GM21360 (cell line): ENCODE results near the gene KANSL1.
"Not testable (repeated sequence)": the region's sequence is repeated elsewhere in the genome, so short reads cannot be mapped to it uniquely, and the experiment has no call there.

Experiments used
- ATAC-seq: cut with Tn5 transposase; IDR thresholded peaks from one replicate; pipeline ENCODE4 v1.9.1; 2021; ENCODE audit warnings: mild to moderate bottlenecking, moderate library complexity; ENCODE audit not compliant: unreplicated experiment

KANSL1 gene

GRCh38 chr17:46193151-46193625, at the start of gene KANSL1:
Gene KANSL1, minus strand, starts transcription at chr17:46193429. Its CDS starts 21,286 bp downstream, at chr17:46172143.
- peak; percentile 58 for ATAC-seq

- ATAC-seq: not testable (repeated sequence)
Observed at GRCh38 chr17:46231359-46231758, 38.1 kb upstream of the KANSL1 start.

- ATAC-seq: peak; percentile 96
Observed at GRCh38 chr17:46225274-46225794, 32.1 kb upstream of the KANSL1 start.

- peak; percentile 41 for ATAC-seq
Observed at GRCh38 chr17:46224864-46225263, 31.6 kb upstream of the KANSL1 start.

GRCh38 chr17:46223041-46223440, 29.8 kb upstream of the KANSL1 start:
- ATAC-seq: not testable (repeated sequence)

GRCh38 chr17:46216682-46217081, 23.5 kb upstream of the KANSL1 start:
- ATAC-seq: no peak

GRCh38 chr17:46212634-46213435, 19.6 kb upstream of the KANSL1 start:
- ATAC-seq: no peak

GRCh38 chr17:46208997-46209396, 15.8 kb upstream of the KANSL1 start:
- ATAC-seq: no peak

- no peak for ATAC-seq
Observed at GRCh38 chr17:46205975-46206374, 12.7 kb upstream of the KANSL1 start.

GRCh38 chr17:46202424-46202823, 9.2 kb upstream of the KANSL1 start:
- ATAC-seq: no peak

- no peak for ATAC-seq
Observed at GRCh38 chr17:46201491-46201890, 8.3 kb upstream of the KANSL1 start.

- no peak for ATAC-seq
Observed at GRCh38 chr17:46200197-46200596, 7.0 kb upstream of the KANSL1 start.

- ATAC-seq: no peak
Observed at GRCh38 chr17:46199379-46199778, 6.2 kb upstream of the KANSL1 start.

GRCh38 chr17:46198233-46198632, 5.0 kb upstream of the KANSL1 start:
- no peak for ATAC-seq

GRCh38 chr17:46197530-46197929, 4.3 kb upstream of the KANSL1 start:
- no peak for ATAC-seq

GRCh38 chr17:46195939-46196716, 2.9 kb upstream of the KANSL1 start:
- no peak for ATAC-seq

- ATAC-seq: no peak
Observed at GRCh38 chr17:46195217-46195855, 2.1 kb upstream of the KANSL1 start.

- no peak for ATAC-seq
Observed at GRCh38 chr17:46194393-46195216, 1.4 kb upstream of the KANSL1 start.

- peak; percentile 63 for ATAC-seq
Observed at GRCh38 chr17:46193626-46194392, 580 bp upstream of the KANSL1 start.
